SK-N-SH treated with all-trans-retinoic acid at 6 μM for 48 hours (cell line): ENCODE results near the gene ELF5.

Source experiments
- ATAC-seq: fragments of 200-7000 bp; cut with Tn5 transposase; 3 replicates; pipeline ENCODE4 v1.9.1; 2020; ENCODE audit warnings: mild to moderate bottlenecking, moderate library complexity
- ARNTL ChIP-seq: fragments of 450-650 bp; formaldehyde crosslinking; IDR thresholded peaks from 2 replicates; pipeline ENCODE4 v1.5.0; 2020; ENCODE audit warnings: low read depth, mild to moderate bottlenecking, moderate library complexity, borderline replicate concordance
- BACH2 ChIP-seq: fragments of 250-450 bp; sonication (Bioruptor Pico); IDR thresholded peaks from 2 replicates; pipeline ENCODE4 v1.9.0; 2021; ENCODE audit warnings: mild to moderate bottlenecking, borderline replicate concordance
- CREB5 ChIP-seq: fragments of 250-450 bp; sonication (Bioruptor Pico); IDR thresholded peaks from 2 replicates; pipeline ENCODE4 v1.5.1; 2020; ENCODE audit warnings: low read depth, mild to moderate bottlenecking, moderate library complexity
- ESRRG ChIP-seq: fragments of 250-450 bp; sonication (Bioruptor Pico); IDR thresholded peaks from 2 replicates; pipeline ENCODE4 v1.6.1; 2021; ENCODE audit warnings: mild to moderate bottlenecking
- GLIS3 ChIP-seq: fragments of 250-450 bp; sonication (Bioruptor Pico); IDR thresholded peaks from 2 replicates; pipeline ENCODE4 v1.5.0; 2020; ENCODE audit warnings: mild to moderate bottlenecking, moderate library complexity
- ISL1 ChIP-seq: fragments of 250-450 bp; sonication (Bioruptor Pico); IDR thresholded peaks from 2 replicates; pipeline ENCODE4 v2.1.2; 2022; ENCODE audit warnings: mild to moderate bottlenecking, moderate library complexity
- OSR1 ChIP-seq: fragments of 250-450 bp; sonication (Bioruptor Pico); IDR thresholded peaks from 2 replicates; pipeline ENCODE4 v1.8.0; 2022; ENCODE audit warnings: moderate library complexity, mild to moderate bottlenecking, inconsistent platforms
- POU6F1 ChIP-seq: fragments of 250-450 bp; sonication (Bioruptor Pico); IDR thresholded peaks from 2 replicates; pipeline ENCODE4 v1.8.0; 2021; ENCODE audit warnings: low read depth, mild to moderate bottlenecking, moderate library complexity, borderline replicate concordance
- PPARA ChIP-seq: fragments of 250-450 bp; sonication (Bioruptor Pico); IDR thresholded peaks from 2 replicates; pipeline ENCODE4 v1.5.0; 2020; ENCODE audit warnings: mild to moderate bottlenecking, borderline replicate concordance
- RARB ChIP-seq: fragments of 250-450 bp; sonication (Bioruptor Pico); IDR thresholded peaks from 2 replicates; pipeline ENCODE4 v1.8.0; 2021; ENCODE audit warnings: mild to moderate bottlenecking, moderate library complexity
- SNAI2 ChIP-seq: fragments of 250-450 bp; sonication (Bioruptor Pico); IDR thresholded peaks from 2 replicates; pipeline ENCODE4 v1.5.0; 2020; ENCODE audit warnings: mild to moderate bottlenecking, moderate library complexity
- TCF4 ChIP-seq: fragments of 250-450 bp; sonication (Bioruptor Pico); IDR thresholded peaks from 2 replicates; pipeline ENCODE4 v1.8.0; 2021; ENCODE audit warnings: mild to moderate bottlenecking, moderate library complexity, borderline replicate concordance
- TOX ChIP-seq: fragments of 250-450 bp; sonication (Bioruptor Pico); IDR thresholded peaks from 2 replicates; pipeline ENCODE4 v1.8.0; 2021; ENCODE audit warnings: mild to moderate bottlenecking, moderate library complexity, borderline replicate concordance
- ZC3H10 ChIP-seq: fragments of 250-450 bp; sonication (Bioruptor Pico); IDR thresholded peaks from 2 replicates; pipeline ENCODE4 v1.5.1; 2021; ENCODE audit warnings: mild to moderate bottlenecking, moderate library complexity
- ZFP3 ChIP-seq: fragments of 250-450 bp; sonication (Bioruptor Pico); IDR thresholded peaks from 2 replicates; pipeline ENCODE4 v1.5.0; 2020; ENCODE audit warnings: mild to moderate bottlenecking, moderate library complexity
- ZFP30 ChIP-seq: fragments of 450-650 bp; formaldehyde crosslinking; IDR thresholded peaks from 2 replicates; pipeline ENCODE4 v1.5.0; 2022; ENCODE audit warnings: mild to moderate bottlenecking, moderate library complexity
- ZNF565 ChIP-seq: fragments of 450-650 bp; formaldehyde crosslinking; conservative IDR thresholded peaks from 2 replicates; pipeline ENCODE4 v1.5.0; 2020; ENCODE audit warnings: low read depth, mild to moderate bottlenecking, moderate library complexity
- ZNF8 ChIP-seq: fragments of 450-650 bp; formaldehyde crosslinking; IDR thresholded peaks from 2 replicates; pipeline ENCODE4 v1.5.0; 2020; ENCODE audit warnings: mild to moderate bottlenecking, moderate library complexity
- TF ChIP-seq, protein P1 (sequence below): fragments of 250-450 bp; sonication (Bioruptor Pico); IDR thresholded peaks from 2 replicates; pipeline ENCODE4 v1.5.1; 2021; ENCODE audit warnings: mild to moderate bottlenecking, moderate library complexity
- TF ChIP-seq, protein P2 (sequence below): fragments of 250-450 bp; sonication (Bioruptor Pico); IDR thresholded peaks from 2 replicates; pipeline ENCODE4 v1.5.0; 2020; ENCODE audit warnings: mild to moderate bottlenecking, moderate library complexity
- TF ChIP-seq, protein P3 (sequence below): fragments of 250-450 bp; sonication (Bioruptor Pico); IDR thresholded peaks from 2 replicates; pipeline ENCODE4 v1.8.0; 2020; ENCODE audit warnings: mild to moderate bottlenecking, moderate library complexity, borderline replicate concordance

The ELF5 gene

DNA sequence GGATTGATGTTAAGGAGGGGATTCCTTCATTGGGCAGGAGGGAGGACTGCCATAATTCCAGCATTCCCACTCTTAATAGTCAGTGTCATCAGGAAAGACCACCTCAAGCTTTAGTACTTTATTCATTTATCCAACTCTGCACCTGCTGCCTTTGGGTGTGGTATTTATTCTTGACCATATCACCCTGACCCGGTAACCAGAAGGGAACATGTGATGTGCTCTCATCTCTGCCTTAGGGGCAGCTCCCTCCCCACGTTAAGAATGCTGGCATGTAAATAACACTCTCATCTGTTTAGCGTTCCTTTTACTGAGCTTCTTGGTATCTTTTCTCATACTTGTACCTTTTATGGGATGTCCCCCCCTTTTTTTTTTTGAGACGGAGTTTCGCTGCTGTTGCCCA, 67.2 kb downstream of the ELF5 start:
- no peak for ATAC-seq
- no peak for TF ChIP-seq TCF4 (CRISPR knock-in tag)

- no peak for TF ChIP-seq TCF4 (CRISPR knock-in tag)
- TF ChIP-seq OSR1 (CRISPR knock-in tag) = no peak
- no peak for TF ChIP-seq CREB5 (CRISPR knock-in tag)
- no peak for TF ChIP-seq ZNF8
- no peak for TF ChIP-seq RARB (CRISPR knock-in tag)
- no peak for TF ChIP-seq ZFP3
- TF ChIP-seq SNAI2 (CRISPR knock-in tag) = no peak
- TF ChIP-seq POU6F1 = no peak
- TF ChIP-seq, protein P1, sequence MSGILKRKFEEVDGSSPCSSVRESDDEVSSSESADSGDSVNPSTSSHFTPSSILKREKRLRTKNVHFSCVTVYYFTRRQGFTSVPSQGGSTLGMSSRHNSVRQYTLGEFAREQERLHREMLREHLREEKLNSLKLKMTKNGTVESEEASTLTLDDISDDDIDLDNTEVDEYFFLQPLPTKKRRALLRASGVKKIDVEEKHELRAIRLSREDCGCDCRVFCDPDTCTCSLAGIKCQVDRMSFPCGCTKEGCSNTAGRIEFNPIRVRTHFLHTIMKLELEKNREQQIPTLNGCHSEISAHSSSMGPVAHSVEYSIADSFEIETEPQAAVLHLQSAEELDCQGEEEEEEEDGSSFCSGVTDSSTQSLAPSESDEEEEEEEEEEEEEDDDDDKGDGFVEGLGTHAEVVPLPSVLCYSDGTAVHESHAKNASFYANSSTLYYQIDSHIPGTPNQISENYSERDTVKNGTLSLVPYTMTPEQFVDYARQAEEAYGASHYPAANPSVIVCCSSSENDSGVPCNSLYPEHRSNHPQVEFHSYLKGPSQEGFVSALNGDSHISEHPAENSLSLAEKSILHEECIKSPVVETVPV (CRISPR knock-in tag) = no peak
- TF ChIP-seq, protein P2, sequence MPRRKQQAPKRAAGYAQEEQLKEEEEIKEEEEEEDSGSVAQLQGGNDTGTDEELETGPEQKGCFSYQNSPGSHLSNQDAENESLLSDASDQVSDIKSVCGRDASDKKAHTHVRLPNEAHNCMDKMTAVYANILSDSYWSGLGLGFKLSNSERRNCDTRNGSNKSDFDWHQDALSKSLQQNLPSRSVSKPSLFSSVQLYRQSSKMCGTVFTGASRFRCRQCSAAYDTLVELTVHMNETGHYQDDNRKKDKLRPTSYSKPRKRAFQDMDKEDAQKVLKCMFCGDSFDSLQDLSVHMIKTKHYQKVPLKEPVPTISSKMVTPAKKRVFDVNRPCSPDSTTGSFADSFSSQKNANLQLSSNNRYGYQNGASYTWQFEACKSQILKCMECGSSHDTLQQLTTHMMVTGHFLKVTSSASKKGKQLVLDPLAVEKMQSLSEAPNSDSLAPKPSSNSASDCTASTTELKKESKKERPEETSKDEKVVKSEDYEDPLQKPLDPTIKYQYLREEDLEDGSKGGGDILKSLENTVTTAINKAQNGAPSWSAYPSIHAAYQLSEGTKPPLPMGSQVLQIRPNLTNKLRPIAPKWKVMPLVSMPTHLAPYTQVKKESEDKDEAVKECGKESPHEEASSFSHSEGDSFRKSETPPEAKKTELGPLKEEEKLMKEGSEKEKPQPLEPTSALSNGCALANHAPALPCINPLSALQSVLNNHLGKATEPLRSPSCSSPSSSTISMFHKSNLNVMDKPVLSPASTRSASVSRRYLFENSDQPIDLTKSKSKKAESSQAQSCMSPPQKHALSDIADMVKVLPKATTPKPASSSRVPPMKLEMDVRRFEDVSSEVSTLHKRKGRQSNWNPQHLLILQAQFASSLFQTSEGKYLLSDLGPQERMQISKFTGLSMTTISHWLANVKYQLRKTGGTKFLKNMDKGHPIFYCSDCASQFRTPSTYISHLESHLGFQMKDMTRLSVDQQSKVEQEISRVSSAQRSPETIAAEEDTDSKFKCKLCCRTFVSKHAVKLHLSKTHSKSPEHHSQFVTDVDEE (CRISPR knock-in tag) = no peak
- no peak for TF ChIP-seq ZFP30
- no peak for TF ChIP-seq TOX
- ATAC-seq = no peak
Measured at GRCh38 chr11:34445956-34446355, 67.6 kb downstream of the ELF5 start.

GRCh38 chr11:34444428-34444827, 69.2 kb downstream of the ELF5 start:
- no peak for ATAC-seq
- no peak for TF ChIP-seq PPARA (CRISPR knock-in tag)

DNA sequence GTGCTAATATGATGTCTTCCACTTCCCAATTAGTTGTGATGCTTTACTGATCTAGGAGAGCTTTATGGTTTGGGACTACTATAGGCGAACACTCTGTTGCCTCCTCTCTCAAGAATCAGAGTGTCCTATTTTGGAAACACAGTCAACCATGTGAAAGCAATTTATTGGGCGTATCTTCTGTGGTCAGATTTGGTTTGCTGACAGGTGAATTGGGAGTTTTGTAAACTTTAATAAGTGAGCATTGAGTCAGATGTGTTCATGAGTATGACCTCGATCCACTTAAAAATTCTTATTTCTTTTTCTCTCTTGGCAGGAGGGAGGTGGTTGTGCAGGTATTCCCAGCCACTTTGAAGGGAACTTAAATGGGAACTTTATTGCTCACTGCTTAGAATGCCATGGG, 70.5 kb downstream of the ELF5 start:
- ATAC-seq = no peak
- no peak for TF ChIP-seq GLIS3 (CRISPR knock-in tag)
- no peak for TF ChIP-seq RARB (CRISPR knock-in tag)
- TF ChIP-seq, protein P3, sequence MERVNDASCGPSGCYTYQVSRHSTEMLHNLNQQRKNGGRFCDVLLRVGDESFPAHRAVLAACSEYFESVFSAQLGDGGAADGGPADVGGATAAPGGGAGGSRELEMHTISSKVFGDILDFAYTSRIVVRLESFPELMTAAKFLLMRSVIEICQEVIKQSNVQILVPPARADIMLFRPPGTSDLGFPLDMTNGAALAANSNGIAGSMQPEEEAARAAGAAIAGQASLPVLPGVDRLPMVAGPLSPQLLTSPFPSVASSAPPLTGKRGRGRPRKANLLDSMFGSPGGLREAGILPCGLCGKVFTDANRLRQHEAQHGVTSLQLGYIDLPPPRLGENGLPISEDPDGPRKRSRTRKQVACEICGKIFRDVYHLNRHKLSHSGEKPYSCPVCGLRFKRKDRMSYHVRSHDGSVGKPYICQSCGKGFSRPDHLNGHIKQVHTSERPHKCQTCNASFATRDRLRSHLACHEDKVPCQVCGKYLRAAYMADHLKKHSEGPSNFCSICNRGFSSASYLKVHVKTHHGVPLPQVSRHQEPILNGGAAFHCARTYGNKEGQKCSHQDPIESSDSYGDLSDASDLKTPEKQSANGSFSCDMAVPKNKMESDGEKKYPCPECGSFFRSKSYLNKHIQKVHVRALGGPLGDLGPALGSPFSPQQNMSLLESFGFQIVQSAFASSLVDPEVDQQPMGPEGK (CRISPR knock-in tag) = no peak
- TF ChIP-seq PPARA (CRISPR knock-in tag) = no peak
- no peak for TF ChIP-seq ZNF565 (CRISPR knock-in tag)
- TF ChIP-seq POU6F1 = no peak
- TF ChIP-seq ARNTL (CRISPR knock-in tag) = no peak
- no peak for TF ChIP-seq BACH2
- no peak for TF ChIP-seq ESRRG (CRISPR knock-in tag)
- TF ChIP-seq ISL1 = no peak
- no peak for TF ChIP-seq SNAI2 (CRISPR knock-in tag)
- no peak for TF ChIP-seq CREB5 (CRISPR knock-in tag)
- TF ChIP-seq ZC3H10 (CRISPR knock-in tag) = no peak
